ENCODE results near the gene RAB2B. TPM values are rescaled to one million over a fixed set of nuclear protein-coding genes. Genes with fewer than 3 reads are reported as not detected.

RAB2B gene
- total RNA-seq, 1 donor from 2014 or later = 39.5 TPM

DNA sequence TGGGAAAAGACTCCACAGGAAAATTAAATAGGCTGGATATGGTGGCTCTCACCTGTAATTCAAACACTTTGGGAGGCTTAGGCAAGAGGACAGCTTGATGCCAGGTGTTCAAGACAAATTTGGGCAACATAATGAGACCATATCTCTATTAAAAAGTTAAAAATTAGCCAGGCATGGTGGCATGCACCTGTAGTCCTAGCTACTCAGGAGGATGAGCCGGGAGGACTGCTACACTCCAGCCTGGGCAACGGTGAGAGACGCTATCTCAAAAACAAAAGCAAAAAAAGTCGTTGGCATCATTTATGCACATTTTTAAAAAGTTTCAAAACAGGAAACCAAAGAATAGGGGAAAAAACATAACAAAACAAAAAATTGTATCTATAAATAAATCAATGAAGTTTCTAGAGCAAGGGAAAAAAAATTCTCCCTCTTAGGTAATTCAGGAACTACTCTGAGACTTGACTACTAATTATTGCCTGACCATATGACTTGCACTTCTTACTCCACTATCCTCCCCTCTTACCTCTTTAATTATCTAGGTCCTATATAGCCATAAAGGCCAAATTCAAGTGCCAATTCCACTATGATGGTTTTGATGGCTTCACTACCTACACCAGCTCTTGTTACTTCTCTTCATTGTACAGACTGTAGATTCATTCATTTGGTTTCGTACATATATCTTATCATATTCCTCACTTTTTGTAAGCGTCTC lies 32.8 kb upstream of the RAB2B start:
- H3K9me3 Mint-ChIP-seq = no peaks in the 10 kb centered on the region
- H3K27me3 Mint-ChIP-seq (ENCODE audit: low read depth) = no peaks in the 10 kb centered on the region
- no peak for DNase-seq (ENCODE audit: low spot score in 2 of 2, unreplicated experiment in 2 of 2)
- TF ChIP-seq, protein P1, sequence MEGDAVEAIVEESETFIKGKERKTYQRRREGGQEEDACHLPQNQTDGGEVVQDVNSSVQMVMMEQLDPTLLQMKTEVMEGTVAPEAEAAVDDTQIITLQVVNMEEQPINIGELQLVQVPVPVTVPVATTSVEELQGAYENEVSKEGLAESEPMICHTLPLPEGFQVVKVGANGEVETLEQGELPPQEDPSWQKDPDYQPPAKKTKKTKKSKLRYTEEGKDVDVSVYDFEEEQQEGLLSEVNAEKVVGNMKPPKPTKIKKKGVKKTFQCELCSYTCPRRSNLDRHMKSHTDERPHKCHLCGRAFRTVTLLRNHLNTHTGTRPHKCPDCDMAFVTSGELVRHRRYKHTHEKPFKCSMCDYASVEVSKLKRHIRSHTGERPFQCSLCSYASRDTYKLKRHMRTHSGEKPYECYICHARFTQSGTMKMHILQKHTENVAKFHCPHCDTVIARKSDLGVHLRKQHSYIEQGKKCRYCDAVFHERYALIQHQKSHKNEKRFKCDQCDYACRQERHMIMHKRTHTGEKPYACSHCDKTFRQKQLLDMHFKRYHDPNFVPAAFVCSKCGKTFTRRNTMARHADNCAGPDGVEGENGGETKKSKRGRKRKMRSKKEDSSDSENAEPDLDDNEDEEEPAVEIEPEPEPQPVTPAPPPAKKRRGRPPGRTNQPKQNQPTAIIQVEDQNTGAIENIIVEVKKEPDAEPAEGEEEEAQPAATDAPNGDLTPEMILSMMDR (IDR thresholded peaks at IDR 0.05; ENCODE audit: unreplicated experiment) = no peak
- H3K4me1 Mint-ChIP-seq = peaks cover 22% of the 10 kb centered on the region
- peak overlapping the region; percentile 97 for H3K27ac Mint-ChIP-seq
- peaks cover 9% of the 10 kb centered on the region for H3K36me3 Mint-ChIP-seq
- peak overlapping the region; percentile 98 for H3K4me3 Mint-ChIP-seq

DNA sequence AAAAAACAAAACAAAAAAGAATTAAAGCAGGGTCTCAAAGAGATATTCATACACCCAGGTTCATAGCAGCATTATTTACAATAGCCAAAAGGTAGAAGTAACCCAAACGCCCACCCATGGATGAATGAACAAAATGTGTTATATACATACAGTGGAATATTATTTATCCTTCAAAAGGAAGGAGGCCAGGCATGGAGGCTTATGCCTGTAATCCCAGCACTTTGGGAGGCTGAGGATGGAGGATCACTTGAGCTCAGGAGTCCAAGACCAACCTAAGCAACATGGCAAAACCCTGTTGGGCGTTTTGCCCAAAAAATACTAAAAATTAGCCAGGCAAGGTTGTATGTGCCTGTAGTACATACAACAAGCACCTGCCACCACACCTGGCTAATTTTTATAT lies 29.8 kb upstream of the RAB2B start:
- DNase-seq (ENCODE audit: low spot score in 2 of 2, unreplicated experiment in 2 of 2) = no peak
- TF ChIP-seq, protein P1 (IDR thresholded peaks at IDR 0.05; ENCODE audit: unreplicated experiment) = no peak
- Mint-ChIP-seq H3K9me3 (no peaks in the 10 kb centered on the region), H3K36me3 (peaks cover 21% of the 10 kb centered on the region), H3K4me3 (no peak overlapping the region), H3K4me1 (peaks cover 18% of the 10 kb centered on the region), H3K27me3 (ENCODE audit: low read depth) (no peaks in the 10 kb centered on the region), H3K27ac (no peak overlapping the region)

DNA sequence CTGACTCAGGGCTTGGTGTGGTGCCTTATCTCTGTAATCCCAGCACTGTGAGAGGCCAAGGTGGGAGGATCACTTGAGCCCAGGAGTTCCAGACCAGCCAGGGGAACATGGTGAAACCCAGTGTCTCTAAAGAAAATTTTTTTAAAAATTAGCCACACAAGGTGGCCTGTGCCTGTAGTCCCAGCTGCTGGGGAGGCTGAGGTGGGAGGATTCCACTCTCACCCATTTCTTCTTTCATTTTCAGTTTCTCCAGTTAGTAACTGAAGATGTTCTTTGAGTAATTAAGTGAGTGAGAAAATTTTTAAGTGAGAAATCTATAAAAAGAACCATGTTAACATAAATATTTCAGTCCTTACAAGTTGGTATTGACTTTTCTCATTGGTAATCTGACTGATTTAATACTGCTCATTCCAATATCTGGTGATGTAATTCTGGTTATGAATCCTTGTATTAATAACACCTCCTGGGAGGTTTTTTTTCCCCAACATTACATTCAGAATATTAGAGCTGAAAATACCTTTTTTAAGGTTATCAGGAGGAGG lies 28.3 kb upstream of the RAB2B start:
- peaks cover 28% of the 10 kb centered on the region for H3K36me3 Mint-ChIP-seq
- peaks cover 12% of the 10 kb centered on the region for H3K4me1 Mint-ChIP-seq
- H3K27ac Mint-ChIP-seq = no peak overlapping the region
- H3K4me3 Mint-ChIP-seq = no peak overlapping the region
- TF ChIP-seq, protein P1 (IDR thresholded peaks at IDR 0.05; ENCODE audit: unreplicated experiment) = no peak
- no peaks in the 10 kb centered on the region for H3K9me3 Mint-ChIP-seq
- DNase-seq (ENCODE audit: low spot score in 2 of 2, unreplicated experiment in 2 of 2) = no peak
- no peaks in the 10 kb centered on the region for H3K27me3 Mint-ChIP-seq (ENCODE audit: low read depth)

DNA sequence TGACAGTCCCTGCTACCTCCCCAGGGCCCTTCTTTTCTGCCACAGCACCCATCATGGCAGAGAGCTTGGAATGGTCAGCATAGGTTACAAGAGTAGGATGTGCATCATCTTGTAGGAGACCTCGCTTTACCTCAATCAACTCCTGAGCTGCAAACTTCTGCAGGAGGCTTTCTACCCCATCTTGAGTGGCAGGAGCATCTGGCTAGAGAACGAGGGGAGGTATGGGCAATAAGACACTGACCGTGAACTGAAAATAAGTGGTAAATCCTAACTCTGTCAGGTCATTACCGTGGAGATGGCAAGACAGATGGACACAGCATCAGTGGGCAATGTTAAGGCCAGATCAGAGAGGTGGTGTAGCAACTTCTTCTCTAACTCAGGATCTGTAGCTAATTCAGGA lies 26.6 kb upstream of the RAB2B start:
- TF ChIP-seq, protein P1 (IDR thresholded peaks at IDR 0.05; ENCODE audit: unreplicated experiment) = no peak
- Mint-ChIP-seq H3K4me1 (peaks cover 1% of the 10 kb centered on the region), H3K9me3 (no peaks in the 10 kb centered on the region), H3K27me3 (ENCODE audit: low read depth) (no peaks in the 10 kb centered on the region), H3K4me3 (no peak overlapping the region), H3K27ac (no peak overlapping the region), H3K36me3 (peaks cover 41% of the 10 kb centered on the region)
- no peak for DNase-seq (ENCODE audit: low spot score in 2 of 2, unreplicated experiment in 2 of 2)

DNA sequence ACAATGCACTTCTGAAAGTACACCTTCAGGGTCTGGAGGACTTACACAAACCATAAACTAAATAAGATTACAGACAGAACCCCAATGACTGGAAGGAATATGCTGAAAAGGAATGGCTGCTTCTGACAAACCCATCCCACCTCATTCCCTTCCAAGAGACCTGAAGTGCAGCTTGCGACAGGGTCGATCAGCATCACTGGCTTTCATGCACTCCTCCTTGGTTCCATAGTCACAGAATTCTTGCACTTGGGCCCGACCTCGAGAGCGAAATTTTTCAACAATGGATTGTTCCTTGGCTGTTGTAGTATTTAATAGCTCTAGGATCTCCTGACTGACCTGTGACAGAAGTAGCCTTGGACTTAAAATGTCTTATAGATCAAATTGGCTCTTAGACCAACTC lies 24.8 kb upstream of the RAB2B start:
- TF ChIP-seq, protein P1 (IDR thresholded peaks at IDR 0.05; ENCODE audit: unreplicated experiment) = no peak
- DNase-seq (ENCODE audit: low spot score in 2 of 2, unreplicated experiment in 2 of 2) = no peak
- Mint-ChIP-seq H3K27me3 (ENCODE audit: low read depth) (no peaks in the 10 kb centered on the region), H3K27ac (no peak overlapping the region), H3K4me3 (no peak overlapping the region), H3K9me3 (no peaks in the 10 kb centered on the region), H3K36me3 (peaks cover 39% of the 10 kb centered on the region), H3K4me1 (no peaks in the 10 kb centered on the region)
